HepG2 (cell line): ENCODE results near the gene PCIF1. TPM values are rescaled to one million over a fixed set of nuclear protein-coding genes. Genes with fewer than 3 reads are reported as not detected.

Experiments used
- BRCA1 ChIP-seq: sonication (generic); formaldehyde crosslinking; IDR thresholded peaks from 2 replicates; pipeline ENCODE4 v1.4.0; 2020; ENCODE audit warnings: missing genetic modification reagents
- HNF1A ChIP-seq, 2 experiments: sonication (generic) in 1 of 2; formaldehyde crosslinking in 1 of 2; IDR thresholded peaks; 2 replicates each; pipeline versions ENCODE4 v1.4.0 to v1.6.1; 2016 to 2020; ENCODE audit warnings: borderline replicate concordance in 1 of 2, low read depth in 1 of 2, mild to moderate bottlenecking in 1 of 2, missing genetic modification reagents in 1 of 2
- KIAA2018 ChIP-seq: sonication (generic); formaldehyde crosslinking; IDR thresholded peaks from 2 replicates; pipeline ENCODE4 v1.5.0; 2020; ENCODE audit warnings: mild to moderate bottlenecking, missing genetic modification reagents, borderline replicate concordance
- NONO ChIP-seq, 2 experiments: fragments of 450-650 bp in 1 of 2; sonication (generic) in 1 of 2; formaldehyde crosslinking in 1 of 2; IDR thresholded peaks in 1 of 2; conservative IDR thresholded peaks in 1 of 2; 2 replicates each; pipeline versions ENCODE4 v1.6.1 to v1.8.0; 2017 to 2022; ENCODE audit warnings: mild to moderate bottlenecking in 1 of 2, missing genetic modification reagents in 1 of 2, moderate library complexity in 1 of 2
- NR2F2 ChIP-seq: IDR thresholded peaks from 2 replicates; pipeline ENCODE4 v1.6.1; 2012; ENCODE audit warnings: low read depth, inconsistent platforms, borderline replicate concordance
- PCBP1 ChIP-seq: fragments of 200-400 bp; formaldehyde crosslinking; IDR thresholded peaks from 2 replicates; pipeline ENCODE4 v1.6.1; 2017; ENCODE audit warnings: mild to moderate bottlenecking, low read depth, low read length, borderline replicate concordance
- RBAK ChIP-seq: sonication (generic); formaldehyde crosslinking; IDR thresholded peaks from 2 replicates; pipeline ENCODE4 v1.5.1; 2020; ENCODE audit warnings: mild to moderate bottlenecking, missing genetic modification reagents
- SCMH1 ChIP-seq: sonication (generic); formaldehyde crosslinking; IDR thresholded peaks from 2 replicates; pipeline ENCODE4 v1.9.0; 2021; ENCODE audit warnings: missing genetic modification reagents, mild to moderate bottlenecking, borderline replicate concordance
- ZBTB3 ChIP-seq: sonication (generic); formaldehyde crosslinking; IDR thresholded peaks from 2 replicates; pipeline ENCODE4 v1.4.0; 2020; ENCODE audit warnings: low read depth, mild to moderate bottlenecking, moderate library complexity, missing genetic modification reagents, borderline replicate concordance
- ZNF12 ChIP-seq: sonication (generic); formaldehyde crosslinking; IDR thresholded peaks from 2 replicates; pipeline ENCODE4 v1.5.0; 2020; ENCODE audit warnings: missing genetic modification reagents
- ZNF350 ChIP-seq: sonication (generic); formaldehyde crosslinking; IDR thresholded peaks from 2 replicates; pipeline ENCODE4 v1.4.0; 2020; ENCODE audit warnings: mild to moderate bottlenecking, low read depth, missing genetic modification reagents, borderline replicate concordance
- ZNF354B ChIP-seq: sonication (generic); formaldehyde crosslinking; IDR thresholded peaks from 2 replicates; pipeline ENCODE4 v1.8.0; 2022; ENCODE audit warnings: mild to moderate bottlenecking, missing genetic modification reagents
- polyA plus RNA-seq, 8 experiments: library from polyadenylated mRNA; depleted of rRNA in 3 of 8; stranded (reverse) in 7 of 8; unstranded in 1 of 8; fragments of >200 nt; fragmentation: Illumina TruSeq in 4 of 8; extraction: Trizol in 4 of 8; gene quantifications; 2 replicates each; pipeline versions ENCODE4 v1.2.1 to v1.2.3, GENCODE V29; 2011 to 2016; ENCODE audit warnings: low read depth in 4 of 8, missing spikeins in 1 of 8, mixed read lengths in 1 of 8; ENCODE audit not compliant: insufficient read depth in 1 of 8
- total RNA-seq, 5 experiments: library from RNA; depleted of rRNA; stranded (reverse); fragments of >200 nt; fragmentation: Illumina TruSeq; extraction: Trizol; gene quantifications; 2 replicates each; pipeline ENCODE4 v1.2.3, GENCODE V29; 2016; ENCODE audit warnings: low read depth in 1 of 5

Gene PCIF1
- total and polyA plus RNA-seq, 2 of the 13 experiments (the other 11 are each of a cell fraction or from before 2014, with no cell fraction given): 20.9 to 24.4 TPM

GRCh38 chr20:45934586-45935415 lies at the start of gene PCIF1 (continued):
- TF ChIP-seq HNF1A (IDR thresholded peaks at IDR 0.05; ENCODE audit: low read depth): no peak
- TF ChIP-seq HNF1A (CRISPR knock-in tag; IDR thresholded peaks at IDR 0.05; ENCODE audit: borderline replicate concordance): peak; percentile 62
- peak; percentile 63; the same call in 1 of the 2 replicates for TF ChIP-seq NR2F2
- peak; percentile 98 for TF ChIP-seq PCBP1
- TF ChIP-seq RBAK (CRISPR knock-in tag): no peak
- no peak for TF ChIP-seq SCMH1 (CRISPR knock-in tag)
- no peak for TF ChIP-seq NONO (IDR thresholded peaks at IDR 0.05)
- TF ChIP-seq NONO (CRISPR knock-in tag; conservative IDR thresholded peaks at IDR 0.05): peak; percentile 99
- peak; percentile 68; the same call in 1 of the 2 replicates for TF ChIP-seq KIAA2018 (CRISPR knock-in tag)
- no peak; the same call in 1 of the 2 replicates for TF ChIP-seq BRCA1 (CRISPR knock-in tag)
- TF ChIP-seq ZNF350 (CRISPR knock-in tag): peak; percentile 95
- no peak; the same call in 1 of the 2 replicates for TF ChIP-seq ZNF12 (CRISPR knock-in tag)
- no peak for TF ChIP-seq ZNF354B (CRISPR knock-in tag)
- no peak for TF ChIP-seq ZBTB3 (CRISPR knock-in tag)
